Mesothelial cell of epicardium (in vitro differentiated cells): ENCODE measurements around the gene VSTM2B. TPM values are rescaled to one million over a fixed set of nuclear protein-coding genes. Genes with fewer than 3 reads are reported as not detected.

ENCODE experiments used
- DNase-seq, 2 experiments: peaks; one replicate each; pipeline ENCODE4 v3.0.0; 2021; ENCODE audit warnings: low spot score in 2 of 2; ENCODE audit not compliant: unreplicated experiment in 2 of 2
- H3K27ac Mint-ChIP-seq: 2 replicates; pipeline ENCODE4 v1.8.0; 2021; ENCODE audit warnings: mixed read lengths
- H3K27me3 Mint-ChIP-seq: 2 replicates; pipeline ENCODE4 v1.8.0; 2021; ENCODE audit warnings: low read depth, mixed read lengths
- H3K36me3 Mint-ChIP-seq: 2 replicates; pipeline ENCODE4 v1.8.0; 2021; ENCODE audit warnings: mixed read lengths
- H3K4me1 Mint-ChIP-seq: 2 replicates; pipeline ENCODE4 v1.8.0; 2021; ENCODE audit warnings: mixed read lengths
- H3K4me3 Mint-ChIP-seq: 2 replicates; pipeline ENCODE4 v1.8.0; 2021; ENCODE audit warnings: mild to moderate bottlenecking, moderate library complexity, mixed read lengths
- H3K9me3 Mint-ChIP-seq: 2 replicates; pipeline ENCODE4 v1.8.0; 2021; ENCODE audit warnings: mixed read lengths
- CTCF ChIP-seq: fragments of 200-600 bp; sonication (generic); IDR thresholded peaks from one replicate; pipeline ENCODE4 v1.5.0; 2021; ENCODE audit warnings: antibody characterized with exemption; ENCODE audit not compliant: unreplicated experiment
- total RNA-seq: library from RNA; stranded (reverse); gene quantifications from 3 replicates; pipeline ENCODE4 v1.2.1, GENCODE V29; 2021

Gene VSTM2B
- total RNA-seq, 1 donor from 2014 or later, result not detected

- H3K27ac Mint-ChIP-seq, result no peak overlapping the region
- H3K4me3 Mint-ChIP-seq, result no peak overlapping the region
- no peak for DNase-seq
- no peaks in the 10 kb centered on the region for H3K4me1 Mint-ChIP-seq
- peaks cover 29% of the 10 kb centered on the region for H3K27me3 Mint-ChIP-seq
- no peak for TF ChIP-seq CTCF
- no peaks in the 10 kb centered on the region for H3K9me3 Mint-ChIP-seq
- H3K36me3 Mint-ChIP-seq, result no peaks in the 10 kb centered on the region
These were observed 20.9 kb downstream of the VSTM2B start for GRCh38 chr19:29546583-29547190.

- Mint-ChIP-seq H3K27me3 (peaks cover 33% of the 10 kb centered on the region), H3K4me1 (no peaks in the 10 kb centered on the region), H3K9me3 (no peaks in the 10 kb centered on the region), H3K27ac (no peak overlapping the region), H3K36me3 (no peaks in the 10 kb centered on the region), H3K4me3 (no peak overlapping the region)
- TF ChIP-seq CTCF, result no peak
- no peak for DNase-seq
These were observed 21.7 kb downstream of the VSTM2B start for GRCh38 chr19:29547361-29547960.

- no peak overlapping the region for H3K4me3 Mint-ChIP-seq
- H3K27me3 Mint-ChIP-seq, result peaks cover 33% of the 10 kb centered on the region
- H3K4me1 Mint-ChIP-seq, result no peaks in the 10 kb centered on the region
- no peaks in the 10 kb centered on the region for H3K36me3 Mint-ChIP-seq
- no peaks in the 10 kb centered on the region for H3K9me3 Mint-ChIP-seq
- DNase-seq, result no peak
- no peak for TF ChIP-seq CTCF
- no peak overlapping the region for H3K27ac Mint-ChIP-seq
These were observed 22.2 kb downstream of the VSTM2B start for GRCh38 chr19:29547981-29548380.

- no peak overlapping the region for H3K4me3 Mint-ChIP-seq
- DNase-seq, result no peak
- no peak overlapping the region for H3K27ac Mint-ChIP-seq
- no peak for TF ChIP-seq CTCF
- no peaks in the 10 kb centered on the region for H3K4me1 Mint-ChIP-seq
- peaks cover 32% of the 10 kb centered on the region for H3K27me3 Mint-ChIP-seq
- no peaks in the 10 kb centered on the region for H3K36me3 Mint-ChIP-seq
- H3K9me3 Mint-ChIP-seq, result peaks cover 4% of the 10 kb centered on the region
These were observed 22.8 kb downstream of the VSTM2B start for GRCh38 chr19:29548483-29549085.

GRCh38 chr19:29549105-29550070 is 23.6 kb downstream of the VSTM2B start:
- no peak overlapping the region for H3K4me3 Mint-ChIP-seq
- peaks cover 33% of the 10 kb centered on the region for H3K27me3 Mint-ChIP-seq
- peaks cover 10% of the 10 kb centered on the region for H3K9me3 Mint-ChIP-seq
- H3K4me1 Mint-ChIP-seq, result no peaks in the 10 kb centered on the region
- no peaks in the 10 kb centered on the region for H3K36me3 Mint-ChIP-seq
- no peak for TF ChIP-seq CTCF
- H3K27ac Mint-ChIP-seq, result no peak overlapping the region
- no peak for DNase-seq
